A549 (cell line): ENCODE measurements around the gene ALDH3B1. TPM values are rescaled to one million over a fixed set of nuclear protein-coding genes. Genes with fewer than 3 reads are reported as not detected.

ENCODE experiments used
- ATAC-seq, 2 experiments: fragments of 200-7000 bp in 1 of 2; fragments of >200 bp in 1 of 2; cut with Nextera tagmentation in 1 of 2; cut with Tn5 transposase in 1 of 2; 3 replicates each; pipeline versions ENCODE4 v1.8.0 to v1.9.1; 2018 to 2020; ENCODE audit warnings: mild to moderate bottlenecking in 1 of 2, moderate library complexity in 1 of 2
- CTCF ChIA-PET: fragments of 300-600 bp; sonication (Branson Sonifier 250); formaldehyde crosslinking; extraction: SDS; loops from one replicate; lab custom pipeline; 2021; ENCODE audit warnings: antibody characterized with exemption, inconsistent platforms; lab: Yijun Ruan, JAX
- POLR2A ChIA-PET: fragments of 350-600 bp; formaldehyde crosslinking; extraction: SDS; loops from one replicate; lab custom pipeline; 2021; ENCODE audit warnings: antibody characterized with exemption, inconsistent platforms; lab: Yijun Ruan, JAX
- DNase-seq, 2 experiments: peaks; one replicate each; pipeline versions ENCODE4 v3.0.0 to v3.0.0-alpha.2; 2011 to 2016; ENCODE audit warnings: low read depth in 1 of 2, low spot score in 1 of 2
- FAIRE-seq: peaks from 2 replicates; lab custom pipeline; 2011; peaks lifted over from hg19 to GRCh38; lab: Jason Lieb, UNC
- H3K27ac ChIP-seq, 2 experiments: fragments of >200 bp; sonication (Bioruptor Twin); formaldehyde crosslinking; 3 replicates each; pipeline ENCODE4 v1.5.1; 2016 to 2017
- H3K4me1 ChIP-seq: fragments of >200 bp; sonication (Bioruptor Twin); formaldehyde crosslinking; 3 replicates; pipeline ENCODE4 v1.6.1; 2016
- H3K4me2 ChIP-seq: fragments of >200 bp; sonication (Bioruptor Twin); formaldehyde crosslinking; 3 replicates; pipeline ENCODE4 v1.6.1; 2016
- H3K4me3 ChIP-seq: fragments of >200 bp; sonication (Bioruptor Twin); formaldehyde crosslinking; 3 replicates; pipeline ENCODE4 v1.5.1; 2016
- H3K9me3 ChIP-seq: fragments of >200 bp; sonication (Bioruptor Twin); formaldehyde crosslinking; 3 replicates; pipeline ENCODE4 v1.6.1; 2016
- BHLHE40 ChIP-seq: IDR thresholded peaks from 2 replicates; pipeline ENCODE4 v1.6.1; 2012; ENCODE audit warnings: low read depth, low read length, inconsistent platforms
- CBX2 ChIP-seq: fragments of 200-600 bp; sonication (generic); IDR thresholded peaks from 2 replicates; pipeline ENCODE4 v1.6.1; 2016; ENCODE audit warnings: low read depth, mild to moderate bottlenecking, borderline replicate concordance
- CBX8 ChIP-seq: fragments of 200-600 bp; sonication (generic); IDR thresholded peaks from 2 replicates; pipeline ENCODE4 v1.6.1; 2016
- CHD2 ChIP-seq: fragments of 150-350 bp; IDR thresholded peaks from 2 replicates; pipeline ENCODE4 v1.6.1; 2014; ENCODE audit warnings: low read length; ENCODE audit not compliant: partially characterized antibody
- EP300 ChIP-seq, 2 experiments: fragments of >200 bp; sonication (Bioruptor Twin); formaldehyde crosslinking; IDR thresholded peaks; 2 replicates in 1 of 2; 3 replicates in 1 of 2; pipeline ENCODE4 v1.6.1; 2016 to 2017
- FOSB ChIP-seq: fragments of 250-450 bp; sonication (Bioruptor Pico); IDR thresholded peaks from 2 replicates; pipeline ENCODE4 v1.5.0; 2020; ENCODE audit warnings: mild to moderate bottlenecking, moderate library complexity
- FOSL2 ChIP-seq, 2 experiments: fragments of 450-650 bp in 1 of 2; fragments of >200 bp in 1 of 2; sonication (Bioruptor Twin) in 1 of 2; formaldehyde crosslinking; IDR thresholded peaks; 2 replicates each; pipeline versions ENCODE4 v1.5.0 to v1.6.1; 2016 to 2020; ENCODE audit warnings: mild to moderate bottlenecking in 1 of 2, moderate library complexity in 1 of 2
- HEYL ChIP-seq: fragments of 250-450 bp; sonication (Bioruptor Pico); IDR thresholded peaks from 2 replicates; pipeline ENCODE4 v1.8.0; 2021; ENCODE audit warnings: mild to moderate bottlenecking, moderate library complexity
- HOXB13 ChIP-seq: fragments of 250-450 bp; sonication (Bioruptor Pico); IDR thresholded peaks from 2 replicates; pipeline ENCODE4 v1.5.0; 2020; ENCODE audit warnings: low read depth, mild to moderate bottlenecking, moderate library complexity
- JUN ChIP-seq, 2 experiments: fragments of >200 bp; sonication (Bioruptor Twin); formaldehyde crosslinking; IDR thresholded peaks; 2 replicates in 1 of 2; 3 replicates in 1 of 2; pipeline ENCODE4 v1.6.1; 2016 to 2017
- JUNB ChIP-seq: fragments of >200 bp; sonication (Bioruptor Twin); formaldehyde crosslinking; IDR thresholded peaks from 2 replicates; pipeline ENCODE4 v1.6.1; 2016
- KDM1A ChIP-seq: fragments of 200-600 bp; sonication (generic); IDR thresholded peaks from 2 replicates; pipeline ENCODE4 v1.6.1; 2016; ENCODE audit warnings: low read depth, mild to moderate bottlenecking
- NR3C1 ChIP-seq: fragments of >200 bp; sonication (Bioruptor Twin); formaldehyde crosslinking; IDR thresholded peaks from 3 replicates; pipeline ENCODE4 v1.6.1; 2017
- PHF8 ChIP-seq: fragments of 200-600 bp; sonication (generic); IDR thresholded peaks from 2 replicates; pipeline ENCODE4 v1.6.1; 2016; ENCODE audit warnings: low read depth, mild to moderate bottlenecking, antibody characterized with exemption, moderate library complexity, borderline replicate concordance
- POLR2AphosphoS2 ChIP-seq: conservative IDR thresholded peaks from 2 replicates; pipeline ENCODE4 v1.6.1; 2012; ENCODE audit warnings: low read length, improper control_type of control experiment, inconsistent platforms
- RAD21 ChIP-seq, 2 experiments: fragments of >200 bp in 1 of 2; sonication (Bioruptor Twin) in 1 of 2; formaldehyde crosslinking in 1 of 2; IDR thresholded peaks in 1 of 2; conservative IDR thresholded peaks in 1 of 2; 2 replicates in 1 of 2; 3 replicates in 1 of 2; pipeline ENCODE4 v1.6.1; 2012 to 2018; ENCODE audit warnings: inconsistent platforms in 1 of 2
- SMC3 ChIP-seq: fragments of >200 bp; sonication (Bioruptor Twin); formaldehyde crosslinking; IDR thresholded peaks from 3 replicates; pipeline ENCODE4 v1.6.1; 2018; ENCODE audit warnings: inconsistent platforms
- SREBF2 ChIP-seq: fragments of 450-650 bp; IDR thresholded peaks from 2 replicates; pipeline ENCODE4 v1.6.1; 2014; ENCODE audit warnings: mild to moderate bottlenecking, moderate library complexity
- TP53 ChIP-seq: fragments of 250-450 bp; sonication (Bioruptor Pico); IDR thresholded peaks from 2 replicates; pipeline ENCODE4 v1.5.0; 2021; ENCODE audit warnings: mild to moderate bottlenecking, moderate library complexity
- ZC3H11A ChIP-seq: fragments of 450-650 bp; IDR thresholded peaks from 2 replicates; pipeline ENCODE4 v1.6.1; 2014; ENCODE audit warnings: antibody characterized with exemption, mild to moderate bottlenecking
- ZFP36 ChIP-seq: fragments of 450-650 bp; IDR thresholded peaks from 2 replicates; pipeline ENCODE4 v1.6.1; 2014; ENCODE audit warnings: borderline replicate concordance; ENCODE audit not compliant: partially characterized antibody
- ZNF302 ChIP-seq: fragments of 250-450 bp; sonication (Bioruptor Pico); IDR thresholded peaks from 2 replicates; pipeline ENCODE4 v1.9.0; 2021; ENCODE audit warnings: inconsistent platforms, mild to moderate bottlenecking, moderate library complexity
- ZSCAN20 ChIP-seq: fragments of 250-450 bp; sonication (Bioruptor Pico); IDR thresholded peaks from 2 replicates; pipeline ENCODE4 v1.8.0; 2022; ENCODE audit warnings: mild to moderate bottlenecking, moderate library complexity
- WGBS: methylation state at CpG from one replicate; pipeline ENCODE4 v1.1.6; 2017; ENCODE audit errors: missing lambda C conversion rate; 5-methylcytosine and 5-hydroxymethylcytosine counted together
- polyA plus RNA-seq, 4 experiments: library from polyadenylated mRNA; depleted of rRNA in 3 of 4; stranded (reverse); fragments of >200 nt; fragmentation: RNase III in 1 of 4; extraction: RNeasy Plus Mini Kit Qiagen cat#74134 plus additional on column Dnase treatment in 1 of 4; gene quantifications; 2 replicates in 3 of 4; 3 replicates in 1 of 4; pipeline ENCODE4 v1.2.3, GENCODE V29; 2011 to 2017
- TF ChIP-seq, protein P1 (sequence below): fragments of 200-600 bp; sonication (generic); IDR thresholded peaks from 2 replicates; pipeline ENCODE4 v1.6.1; 2016; ENCODE audit warnings: antibody characterized with exemption, mild to moderate bottlenecking, moderate library complexity
- TF ChIP-seq, protein P2 (sequence below): fragments of 450-650 bp; IDR thresholded peaks from 2 replicates; pipeline ENCODE4 v1.6.1; 2014; ENCODE audit warnings: antibody characterized with exemption
- TF ChIP-seq, protein P3 (sequence below): fragments of >200 bp; sonication (Bioruptor Twin); formaldehyde crosslinking; IDR thresholded peaks from 3 replicates; pipeline ENCODE4 v1.5.1; 2016

The ALDH3B1 gene
- polyA plus RNA-seq, 2 of the 4 experiments (the other 2 are of a cell fraction), result 93.7 to 130 TPM

DNA sequence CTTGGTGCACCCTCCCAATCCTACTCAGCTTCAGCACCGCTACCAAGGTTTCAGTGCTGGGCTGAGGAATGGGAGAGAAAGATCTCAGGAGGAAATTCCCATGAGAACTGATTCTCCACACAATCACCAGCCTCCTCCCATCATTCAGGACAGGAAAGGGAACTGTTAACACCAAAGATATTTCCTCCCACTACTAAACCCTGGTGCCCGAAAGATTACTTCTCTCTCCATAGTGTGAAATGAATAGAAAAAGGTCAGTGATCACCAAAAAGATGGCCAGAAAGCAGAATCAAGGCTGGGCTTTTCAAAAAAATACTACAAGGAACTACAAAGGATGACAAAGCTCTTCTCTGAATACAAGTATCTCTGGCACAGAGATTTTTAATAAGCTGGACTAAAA, 54.8 kb downstream of the ALDH3B1 start:
- Histone ChIP-seq H3K9me3 (no peaks in the 10 kb centered on the region), H3K27ac (no peak overlapping the region), H3K4me1 (no peaks in the 10 kb centered on the region), H3K4me3 (no peak overlapping the region), H3K4me2 (no peak overlapping the region)
- CTCF ChIA-PET, result interaction anchor here (1.5 to 1.9 kb wide), 2 partner anchors 22 to 26 kb away, joined by 3 to 4 read pairs; no protein-coding TSS in a partner anchor
- DNase-seq (no peak), FAIRE-seq (no peak), ATAC-seq (no peak)
- TF ChIP-seq ZSCAN20 (no peak), CHD2 (no peak), CBX2 (no peak), JUNB (no peak), NR3C1 (no peak), ZNF302 (no peak), FOSB (CRISPR knock-in tag) (no peak), RAD21 (conservative IDR thresholded peaks at IDR 0.05 in 1 of 2, IDR thresholded peaks at IDR 0.05 in 1 of 2) (no peak), SREBF2 (no peak), HOXB13 (no peak), FOSL2 (IDR thresholded peaks at IDR 0.05) (no peak), FOSL2 (CRISPR knock-in tag; IDR thresholded peaks at IDR 0.05) (no peak), PHF8 (no peak), EP300 (IDR thresholded peaks at IDR 0.05) (no peak), KDM1A (no peak), SMC3 (no peak)
- TF ChIP-seq, protein P1, sequence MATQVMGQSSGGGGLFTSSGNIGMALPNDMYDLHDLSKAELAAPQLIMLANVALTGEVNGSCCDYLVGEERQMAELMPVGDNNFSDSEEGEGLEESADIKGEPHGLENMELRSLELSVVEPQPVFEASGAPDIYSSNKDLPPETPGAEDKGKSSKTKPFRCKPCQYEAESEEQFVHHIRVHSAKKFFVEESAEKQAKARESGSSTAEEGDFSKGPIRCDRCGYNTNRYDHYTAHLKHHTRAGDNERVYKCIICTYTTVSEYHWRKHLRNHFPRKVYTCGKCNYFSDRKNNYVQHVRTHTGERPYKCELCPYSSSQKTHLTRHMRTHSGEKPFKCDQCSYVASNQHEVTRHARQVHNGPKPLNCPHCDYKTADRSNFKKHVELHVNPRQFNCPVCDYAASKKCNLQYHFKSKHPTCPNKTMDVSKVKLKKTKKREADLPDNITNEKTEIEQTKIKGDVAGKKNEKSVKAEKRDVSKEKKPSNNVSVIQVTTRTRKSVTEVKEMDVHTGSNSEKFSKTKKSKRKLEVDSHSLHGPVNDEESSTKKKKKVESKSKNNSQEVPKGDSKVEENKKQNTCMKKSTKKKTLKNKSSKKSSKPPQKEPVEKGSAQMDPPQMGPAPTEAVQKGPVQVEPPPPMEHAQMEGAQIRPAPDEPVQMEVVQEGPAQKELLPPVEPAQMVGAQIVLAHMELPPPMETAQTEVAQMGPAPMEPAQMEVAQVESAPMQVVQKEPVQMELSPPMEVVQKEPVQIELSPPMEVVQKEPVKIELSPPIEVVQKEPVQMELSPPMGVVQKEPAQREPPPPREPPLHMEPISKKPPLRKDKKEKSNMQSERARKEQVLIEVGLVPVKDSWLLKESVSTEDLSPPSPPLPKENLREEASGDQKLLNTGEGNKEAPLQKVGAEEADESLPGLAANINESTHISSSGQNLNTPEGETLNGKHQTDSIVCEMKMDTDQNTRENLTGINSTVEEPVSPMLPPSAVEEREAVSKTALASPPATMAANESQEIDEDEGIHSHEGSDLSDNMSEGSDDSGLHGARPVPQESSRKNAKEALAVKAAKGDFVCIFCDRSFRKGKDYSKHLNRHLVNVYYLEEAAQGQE, result no peak
- POLR2A ChIA-PET, result no interaction called here
- WGBS, result 94% methylated on average over 2 of the region's 2 CpGs

GRCh38 chr11:68065841-68066240, 55.7 kb downstream of the ALDH3B1 start:
- no peak overlapping the region for H3K27ac ChIP-seq
- H3K4me1 ChIP-seq, result no peaks in the 10 kb centered on the region
- no peaks in the 10 kb centered on the region for H3K9me3 ChIP-seq
- ChIA-PET POLR2A (no interaction called here), CTCF (interaction anchor here (0.6 to 1.9 kb wide), 3 partner anchors 23 to 795 kb away, joined by 3 to 4 read pairs (median 3); no protein-coding TSS in a partner anchor)
- TF ChIP-seq ZNF302 (no peak), JUN (IDR thresholded peaks at IDR 0.05) (no peak)
- no peak overlapping the region for H3K4me2 ChIP-seq
- no peak overlapping the region for H3K4me3 ChIP-seq
- ATAC-seq (no peak), DNase-seq (no peak), FAIRE-seq (no peak)
- 84% methylated on average over 5 of the region's 5 CpGs for WGBS

DNA sequence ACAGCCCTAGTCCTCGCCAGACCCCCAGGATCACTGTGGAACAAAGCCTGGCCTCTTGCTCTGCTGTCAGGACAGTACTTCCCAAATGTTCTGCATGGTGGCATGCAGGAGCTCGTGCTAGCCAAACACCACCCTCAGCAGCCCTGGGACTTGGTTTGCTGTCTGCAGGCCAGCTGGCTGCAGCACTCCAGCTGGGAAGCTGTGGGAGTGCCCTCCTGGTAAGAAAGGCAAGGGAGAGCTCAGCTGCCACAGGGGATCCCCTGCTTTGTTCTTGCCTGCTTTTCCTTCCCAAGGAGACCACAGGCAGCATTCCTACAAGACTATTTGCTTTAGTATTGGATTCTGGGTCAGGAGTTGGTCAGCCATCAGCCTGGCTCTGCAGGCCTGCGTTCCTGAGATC, 56.6 kb downstream of the ALDH3B1 start:
- TF ChIP-seq POLR2AphosphoS2 (no peak), SREBF2 (no peak), BHLHE40 (no peak), ZC3H11A (no peak), JUN (IDR thresholded peaks at IDR 0.05) (no peak), CBX8 (no peak), ZFP36 (no peak), TP53 (CRISPR knock-in tag) (no peak), CHD2 (no peak), JUNB (no peak), FOSL2 (IDR thresholded peaks at IDR 0.05) (no peak), FOSL2 (CRISPR knock-in tag; IDR thresholded peaks at IDR 0.05) (no peak), HEYL (CRISPR knock-in tag) (no peak), SMC3 (no peak), ZNF302 (no peak)
- TF ChIP-seq, protein P2, sequence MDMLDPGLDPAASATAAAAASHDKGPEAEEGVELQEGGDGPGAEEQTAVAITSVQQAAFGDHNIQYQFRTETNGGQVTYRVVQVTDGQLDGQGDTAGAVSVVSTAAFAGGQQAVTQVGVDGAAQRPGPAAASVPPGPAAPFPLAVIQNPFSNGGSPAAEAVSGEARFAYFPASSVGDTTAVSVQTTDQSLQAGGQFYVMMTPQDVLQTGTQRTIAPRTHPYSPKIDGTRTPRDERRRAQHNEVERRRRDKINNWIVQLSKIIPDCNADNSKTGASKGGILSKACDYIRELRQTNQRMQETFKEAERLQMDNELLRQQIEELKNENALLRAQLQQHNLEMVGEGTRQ, result no peak
- TF ChIP-seq, protein P3, sequence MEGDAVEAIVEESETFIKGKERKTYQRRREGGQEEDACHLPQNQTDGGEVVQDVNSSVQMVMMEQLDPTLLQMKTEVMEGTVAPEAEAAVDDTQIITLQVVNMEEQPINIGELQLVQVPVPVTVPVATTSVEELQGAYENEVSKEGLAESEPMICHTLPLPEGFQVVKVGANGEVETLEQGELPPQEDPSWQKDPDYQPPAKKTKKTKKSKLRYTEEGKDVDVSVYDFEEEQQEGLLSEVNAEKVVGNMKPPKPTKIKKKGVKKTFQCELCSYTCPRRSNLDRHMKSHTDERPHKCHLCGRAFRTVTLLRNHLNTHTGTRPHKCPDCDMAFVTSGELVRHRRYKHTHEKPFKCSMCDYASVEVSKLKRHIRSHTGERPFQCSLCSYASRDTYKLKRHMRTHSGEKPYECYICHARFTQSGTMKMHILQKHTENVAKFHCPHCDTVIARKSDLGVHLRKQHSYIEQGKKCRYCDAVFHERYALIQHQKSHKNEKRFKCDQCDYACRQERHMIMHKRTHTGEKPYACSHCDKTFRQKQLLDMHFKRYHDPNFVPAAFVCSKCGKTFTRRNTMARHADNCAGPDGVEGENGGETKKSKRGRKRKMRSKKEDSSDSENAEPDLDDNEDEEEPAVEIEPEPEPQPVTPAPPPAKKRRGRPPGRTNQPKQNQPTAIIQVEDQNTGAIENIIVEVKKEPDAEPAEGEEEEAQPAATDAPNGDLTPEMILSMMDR, result no peak
- CTCF ChIA-PET, result no interaction called here
- DNase-seq, result no peak
- Histone ChIP-seq H3K4me3 (no peak overlapping the region), H3K9me3 (no peaks in the 10 kb centered on the region), H3K4me2 (no peak overlapping the region), H3K27ac (no peak overlapping the region), H3K4me1 (no peaks in the 10 kb centered on the region)
- 89% methylated on average over 3 of the region's 3 CpGs for WGBS
- POLR2A ChIA-PET, result no interaction called here
- no peak for FAIRE-seq
- ATAC-seq, result no peak
